OCI-LY1 (cell line): Measurements from ENCODE around the gene AASDH.

ENCODE experiments used
- EZH2 ChIP-seq: fragments of 200-600 bp; sonication (generic), shearing (Covaris generic); IDR thresholded peaks from 2 replicates; pipeline ENCODE4 v1.8.0; 2017; ENCODE audit warnings: borderline replicate concordance, mixed run types, mild to moderate bottlenecking, antibody characterized with exemption, low read length, moderate library complexity, mixed read lengths
- TF ChIP-seq, protein P1 (sequence below): fragments of 200-600 bp; sonication (generic), shearing (Covaris generic); IDR thresholded peaks from 2 replicates; pipeline ENCODE4 v1.5.1; 2017; ENCODE audit warnings: mild to moderate bottlenecking, antibody characterized with exemption, low read length, moderate library complexity, mixed read lengths

DNA sequence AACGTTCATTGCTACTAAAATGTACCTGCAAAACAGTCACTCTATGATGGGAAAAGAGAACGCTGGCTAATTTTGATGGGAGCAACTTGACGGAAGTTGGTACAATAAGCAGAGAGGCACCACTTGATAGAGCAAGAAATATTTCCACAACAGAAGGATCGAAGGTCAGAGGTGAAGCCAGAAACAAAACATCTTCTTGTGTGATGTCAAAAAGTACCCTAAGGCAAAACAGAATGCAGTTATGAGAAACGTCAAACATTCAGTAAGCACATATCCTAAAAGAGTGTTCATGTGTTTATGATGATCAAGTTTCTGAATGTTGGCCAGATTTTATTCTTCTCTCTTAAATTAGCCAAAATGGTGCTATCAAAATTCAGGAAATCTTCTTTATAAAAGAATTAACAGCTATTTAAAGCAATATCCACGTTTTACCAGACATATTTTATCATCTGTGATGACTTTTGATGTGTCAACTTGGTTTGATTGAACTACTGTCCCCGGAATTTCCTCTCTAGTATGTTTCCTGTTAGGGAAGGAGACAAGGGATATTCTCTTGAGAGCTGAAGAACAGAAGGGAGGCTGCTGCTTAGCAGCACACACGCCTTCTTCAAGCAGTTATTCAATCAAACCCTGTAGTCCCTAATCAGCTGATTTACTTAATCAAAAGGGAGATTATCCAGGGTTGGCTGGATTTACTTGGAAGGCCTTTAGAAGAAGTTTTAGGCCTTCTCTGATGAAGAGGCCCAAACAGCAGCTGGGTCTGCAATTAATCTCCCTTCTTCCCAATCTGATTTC lies 15.7 kb downstream of the AASDH start:
- TF ChIP-seq EZH2, result no peak
- TF ChIP-seq, protein P1, sequence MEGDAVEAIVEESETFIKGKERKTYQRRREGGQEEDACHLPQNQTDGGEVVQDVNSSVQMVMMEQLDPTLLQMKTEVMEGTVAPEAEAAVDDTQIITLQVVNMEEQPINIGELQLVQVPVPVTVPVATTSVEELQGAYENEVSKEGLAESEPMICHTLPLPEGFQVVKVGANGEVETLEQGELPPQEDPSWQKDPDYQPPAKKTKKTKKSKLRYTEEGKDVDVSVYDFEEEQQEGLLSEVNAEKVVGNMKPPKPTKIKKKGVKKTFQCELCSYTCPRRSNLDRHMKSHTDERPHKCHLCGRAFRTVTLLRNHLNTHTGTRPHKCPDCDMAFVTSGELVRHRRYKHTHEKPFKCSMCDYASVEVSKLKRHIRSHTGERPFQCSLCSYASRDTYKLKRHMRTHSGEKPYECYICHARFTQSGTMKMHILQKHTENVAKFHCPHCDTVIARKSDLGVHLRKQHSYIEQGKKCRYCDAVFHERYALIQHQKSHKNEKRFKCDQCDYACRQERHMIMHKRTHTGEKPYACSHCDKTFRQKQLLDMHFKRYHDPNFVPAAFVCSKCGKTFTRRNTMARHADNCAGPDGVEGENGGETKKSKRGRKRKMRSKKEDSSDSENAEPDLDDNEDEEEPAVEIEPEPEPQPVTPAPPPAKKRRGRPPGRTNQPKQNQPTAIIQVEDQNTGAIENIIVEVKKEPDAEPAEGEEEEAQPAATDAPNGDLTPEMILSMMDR, result no peak
